Measurements from ENCODE around the gene PCGF2.
A peak's percentile ranks its signal among the peaks of the same experiment; 100 is the strongest.

PCGF2 gene

DNA sequence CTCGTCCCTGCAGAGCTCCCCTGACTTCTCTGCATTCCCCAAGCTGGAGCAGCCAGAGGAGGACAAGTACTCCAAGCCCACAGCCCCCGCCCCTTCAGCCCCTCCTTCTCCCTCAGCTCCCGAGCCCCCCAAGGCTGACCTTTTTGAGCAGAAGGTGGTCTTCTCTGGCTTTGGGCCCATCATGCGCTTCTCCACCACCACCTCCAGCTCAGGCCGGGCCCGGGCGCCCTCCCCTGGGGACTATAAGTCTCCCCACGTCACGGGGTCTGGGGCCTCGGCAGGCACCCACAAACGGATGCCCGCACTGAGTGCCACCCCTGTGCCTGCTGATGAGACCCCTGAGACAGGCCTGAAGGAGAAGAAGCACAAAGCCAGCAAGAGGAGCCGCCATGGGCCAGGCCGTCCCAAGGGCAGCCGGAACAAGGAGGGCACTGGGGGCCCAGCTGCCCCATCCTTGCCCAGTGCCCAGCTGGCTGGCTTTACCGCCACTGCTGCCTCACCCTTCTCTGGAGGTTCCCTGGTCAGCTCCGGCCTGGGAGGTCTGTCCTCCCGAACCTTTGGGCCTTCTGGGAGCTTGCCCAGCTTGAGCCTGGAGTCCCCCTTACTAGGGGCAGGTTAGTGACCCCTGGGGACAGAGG lies 31.6 kb downstream of the PCGF2 start:
- DNase-seq = no peak

DNA sequence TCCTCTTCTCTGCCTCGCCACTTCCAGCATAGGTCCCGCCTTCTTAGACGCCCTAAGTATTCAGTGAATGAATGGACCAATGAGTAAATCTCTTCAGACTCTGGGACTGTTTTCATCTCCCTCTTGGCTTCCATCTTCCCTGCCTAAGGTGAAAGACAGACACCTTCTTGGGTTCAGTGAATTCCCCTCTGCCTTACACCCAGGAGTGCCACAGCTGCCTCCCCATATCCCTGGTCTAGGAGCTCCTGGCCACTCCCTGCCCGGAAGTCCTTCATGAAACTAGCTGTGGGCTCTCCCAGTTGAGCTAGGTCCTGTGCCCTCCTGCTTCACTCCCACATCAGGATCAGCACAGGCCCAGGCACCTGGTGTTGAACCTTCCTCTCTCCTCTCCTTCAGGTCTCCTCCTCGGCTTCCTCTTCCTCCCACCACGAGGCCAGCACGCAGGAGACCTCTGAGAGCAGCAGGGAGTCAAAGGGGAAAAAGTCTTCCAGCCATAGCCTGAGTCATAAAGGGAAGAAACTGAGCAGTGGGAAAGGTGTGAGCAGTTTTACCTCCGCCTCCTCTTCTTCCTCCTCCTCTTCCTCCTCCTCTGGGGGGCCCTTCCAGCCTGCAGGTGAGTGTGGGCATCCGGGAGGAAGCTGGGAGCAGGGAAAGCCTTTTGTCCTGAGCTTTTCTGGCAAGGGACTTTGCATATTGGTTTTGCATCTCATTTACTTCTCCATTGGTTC lies 32.8 kb downstream of the PCGF2 start:
- DNase-seq = peak; percentile 34

DNA sequence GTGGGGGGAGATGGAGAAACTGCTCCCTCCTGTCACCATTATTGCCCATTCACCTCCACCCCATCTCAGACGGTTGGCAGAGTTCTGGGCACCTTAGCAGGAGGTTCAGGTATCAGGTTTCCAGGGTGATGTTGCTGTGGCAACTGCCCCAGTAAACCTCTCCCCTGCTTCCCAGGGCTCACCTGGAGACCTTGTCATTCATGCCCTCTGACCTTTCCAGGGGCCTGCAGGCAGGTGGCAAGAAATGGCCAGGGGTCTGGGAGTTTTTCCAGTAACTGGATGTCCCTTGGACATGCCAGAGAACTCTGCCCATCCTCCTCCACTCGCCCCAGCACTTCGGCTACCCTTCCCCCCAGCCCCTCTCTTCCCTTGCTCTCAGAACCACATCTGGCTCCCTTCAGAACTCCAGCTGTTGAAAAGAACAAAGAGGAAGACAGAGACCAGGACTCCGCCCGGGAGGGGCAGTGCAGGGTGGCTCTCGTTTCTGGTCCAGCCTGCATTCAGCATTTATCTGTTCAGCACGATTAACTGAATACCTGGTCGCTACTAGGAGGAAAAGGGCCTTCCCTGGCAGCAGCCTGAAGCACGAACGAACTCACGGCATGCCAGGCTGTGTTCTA lies 34.6 kb downstream of the PCGF2 start:
- DNase-seq = no peak

DNA sequence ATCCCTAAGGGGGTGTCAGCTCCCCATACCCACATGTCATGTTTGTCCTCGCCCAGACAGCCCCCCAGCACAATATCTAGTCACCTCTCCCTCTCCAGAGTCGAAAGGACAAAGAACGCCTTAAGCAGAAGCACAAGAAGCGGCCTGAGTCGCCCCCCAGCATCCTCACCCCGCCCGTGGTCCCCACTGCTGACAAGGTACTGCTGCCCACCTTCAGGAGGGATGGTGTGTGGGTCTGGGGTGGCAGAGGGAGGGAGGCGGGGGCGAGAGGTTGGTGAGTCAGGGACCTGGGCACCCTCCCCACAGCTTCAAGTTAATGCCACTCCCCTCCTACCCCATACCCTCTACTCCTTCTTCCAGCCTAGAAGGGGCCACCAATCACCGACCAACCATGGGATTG lies 35.5 kb downstream of the PCGF2 start:
- no peak for DNase-seq

DNA sequence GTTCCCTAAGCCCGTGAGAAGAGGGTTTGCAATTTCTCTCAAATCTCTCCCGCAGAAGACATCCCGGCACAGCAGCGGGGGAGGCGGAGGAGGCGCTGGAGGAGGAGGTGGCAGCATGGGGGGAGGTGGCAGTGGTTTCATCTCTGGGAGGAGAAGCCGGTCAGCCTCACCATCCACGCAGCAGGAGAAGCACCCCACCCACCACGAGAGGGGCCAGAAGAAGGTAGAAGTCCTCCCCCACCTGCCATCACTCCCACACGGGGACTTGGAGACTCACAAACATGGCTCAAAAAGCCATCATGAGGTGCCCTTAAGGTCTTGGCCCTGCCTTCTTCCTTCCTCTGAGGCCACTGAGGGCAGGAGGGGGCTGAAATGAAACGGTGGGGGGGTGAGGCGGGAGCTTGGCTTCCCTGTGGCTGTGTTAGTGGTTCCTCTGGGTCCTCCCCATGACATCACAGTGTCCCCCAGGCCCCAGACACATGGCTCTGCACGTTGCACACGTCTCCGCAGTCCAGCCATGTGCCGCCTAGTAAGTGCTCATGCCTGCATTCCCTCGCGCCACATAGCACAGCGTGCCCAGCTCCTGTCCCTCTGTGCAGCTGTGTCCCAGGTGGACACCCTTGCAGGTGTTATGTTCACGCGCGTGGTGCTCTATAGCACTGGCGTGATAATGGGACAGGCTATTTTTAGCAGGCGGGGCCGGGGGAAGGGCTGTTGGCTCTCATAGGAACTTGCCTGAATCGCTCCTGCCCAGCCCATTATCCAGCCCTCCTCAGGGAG lies 36.2 kb downstream of the PCGF2 start:
- DNase-seq = no peak

DNA sequence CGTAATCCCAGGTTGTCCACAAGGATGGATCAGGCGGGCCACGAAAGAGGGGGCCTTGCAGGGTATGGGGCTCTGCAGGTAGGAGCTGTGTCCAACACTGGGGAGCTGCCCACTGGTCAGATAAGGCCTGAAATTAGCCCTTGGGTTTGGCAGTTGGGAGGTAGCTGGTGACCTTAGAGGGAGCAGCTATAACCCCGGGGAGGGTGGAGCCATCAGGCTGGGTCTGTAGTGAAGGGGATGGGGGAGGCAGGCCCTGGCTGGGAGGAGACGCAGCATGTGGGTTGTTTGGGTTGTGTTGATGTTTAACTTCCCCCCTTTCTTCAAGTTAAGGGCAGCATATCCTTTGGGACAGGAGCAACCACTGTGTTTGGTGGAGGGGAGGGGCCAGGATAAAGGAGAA lies 37.2 kb downstream of the PCGF2 start:
- no peak for DNase-seq

DNA sequence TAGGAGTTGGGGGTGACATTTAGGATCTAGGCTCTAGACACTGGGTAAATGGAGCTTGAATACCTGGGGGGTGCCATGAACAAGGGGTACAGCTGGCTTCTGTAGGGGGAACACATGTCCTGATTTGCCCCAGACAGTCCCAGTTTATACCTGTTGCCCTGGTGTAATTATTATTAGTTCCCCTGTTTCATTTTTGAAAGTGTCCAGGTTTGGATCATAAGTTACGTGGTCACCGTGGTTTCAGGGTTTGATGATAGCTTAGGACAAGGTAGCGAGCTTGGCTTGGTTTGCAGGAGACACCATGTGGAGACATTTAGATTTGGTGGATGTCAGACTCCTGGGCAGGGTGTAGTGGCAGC lies 37.6 kb downstream of the PCGF2 start:
- no peak for DNase-seq

DNA sequence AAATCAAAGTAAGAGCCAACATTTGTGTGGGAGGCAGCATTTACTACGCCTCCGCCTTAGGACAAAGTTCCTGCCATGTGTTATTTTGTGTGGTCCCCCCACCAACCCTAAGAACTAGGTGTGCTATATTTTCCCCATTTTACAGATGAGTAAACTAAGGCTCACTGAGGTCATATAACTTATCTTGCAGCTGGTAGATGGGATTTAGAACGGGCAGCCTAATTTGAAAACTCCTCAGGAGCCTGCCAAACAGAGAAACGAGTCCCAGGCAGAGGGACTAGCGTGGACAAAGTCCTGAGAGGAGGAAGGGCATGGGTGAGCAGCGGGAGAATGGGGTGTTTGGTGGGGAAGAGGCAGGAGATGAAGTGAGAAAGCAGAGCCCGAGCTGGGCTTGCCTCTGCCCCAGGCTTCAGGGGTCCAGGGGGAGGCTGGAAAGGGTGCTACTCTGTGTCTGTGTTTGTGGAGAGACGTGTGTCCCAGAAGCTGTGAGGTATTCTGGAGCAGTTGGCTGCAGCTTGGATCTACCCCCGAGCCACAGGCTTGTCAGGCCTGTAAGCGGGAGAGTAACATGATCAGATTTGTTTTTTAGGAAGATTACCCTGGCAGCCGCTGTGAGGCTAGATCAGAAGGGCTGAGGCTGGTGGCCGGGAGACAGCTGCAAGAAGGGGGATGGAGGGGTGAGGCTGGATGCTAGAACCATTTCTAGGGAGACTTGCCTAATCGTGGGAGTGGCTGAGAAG lies 38.1 kb downstream of the PCGF2 start:
- no peak for DNase-seq

DNA sequence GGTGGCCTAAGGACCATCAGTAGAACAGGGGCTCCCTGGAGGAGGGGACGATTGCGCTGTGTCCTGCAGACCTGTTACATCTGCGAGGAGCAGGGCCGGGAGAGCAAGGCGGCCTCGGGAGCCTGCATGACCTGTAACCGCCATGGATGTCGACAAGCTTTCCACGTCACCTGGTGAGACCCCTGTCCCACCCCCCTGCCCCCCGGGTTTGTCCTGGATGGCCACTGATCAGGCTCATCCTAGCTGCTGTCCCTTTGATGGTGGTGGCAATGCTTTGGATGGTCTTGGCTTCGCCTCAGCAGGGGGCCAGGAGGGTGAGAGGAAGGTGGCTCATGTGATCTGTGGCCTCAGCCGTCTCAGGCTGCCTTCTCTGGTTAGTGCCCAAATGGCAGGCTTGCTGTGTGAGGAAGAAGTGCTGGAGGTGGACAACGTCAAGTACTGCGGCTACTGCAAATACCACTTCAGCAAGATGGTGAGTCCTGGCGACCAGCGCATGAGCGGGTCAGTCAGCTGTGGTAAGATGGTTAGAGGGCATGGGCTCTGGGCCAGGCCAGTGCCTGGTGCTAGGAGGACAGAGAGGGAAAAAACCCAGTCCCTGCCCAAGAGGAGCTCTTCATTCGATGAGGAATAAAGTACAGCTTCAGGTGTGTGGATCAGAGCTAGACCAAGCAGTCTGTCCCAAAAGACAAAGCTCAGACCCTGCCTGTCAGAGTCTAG lies 38.9 kb downstream of the PCGF2 start:
- DNase-seq = no peak

DNA sequence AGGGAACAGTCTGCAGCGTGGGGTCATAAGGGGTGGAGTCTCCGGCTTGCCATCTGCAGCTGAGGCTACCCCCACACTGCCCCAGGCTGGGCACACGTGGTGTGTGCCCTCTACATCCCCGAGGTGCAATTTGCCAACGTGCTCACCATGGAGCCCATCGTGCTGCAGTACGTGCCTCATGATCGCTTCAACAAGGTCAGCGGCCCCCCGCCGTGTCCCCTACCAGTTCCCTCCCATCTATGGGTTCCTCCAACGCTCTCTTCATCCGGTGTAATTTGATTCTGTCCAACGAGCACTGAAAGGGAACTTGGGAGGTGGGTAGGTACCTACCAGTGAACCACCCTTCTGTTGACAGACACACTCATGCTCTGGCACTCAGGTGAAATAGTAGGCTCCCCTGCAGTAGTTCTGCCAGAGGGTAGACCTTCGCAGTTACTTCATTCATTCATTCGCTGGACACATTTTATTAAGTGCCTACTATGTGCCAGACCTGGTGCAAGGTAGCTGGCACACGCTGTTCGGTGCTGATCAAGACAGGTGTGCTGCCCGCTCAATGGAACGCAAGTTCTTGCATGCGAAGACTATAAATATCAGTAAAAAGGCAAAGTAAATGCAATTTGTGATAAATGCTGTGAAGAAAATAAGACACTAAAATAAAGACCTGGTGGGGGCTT lies 40.3 kb downstream of the PCGF2 start:
- DNase-seq = no peak

DNA sequence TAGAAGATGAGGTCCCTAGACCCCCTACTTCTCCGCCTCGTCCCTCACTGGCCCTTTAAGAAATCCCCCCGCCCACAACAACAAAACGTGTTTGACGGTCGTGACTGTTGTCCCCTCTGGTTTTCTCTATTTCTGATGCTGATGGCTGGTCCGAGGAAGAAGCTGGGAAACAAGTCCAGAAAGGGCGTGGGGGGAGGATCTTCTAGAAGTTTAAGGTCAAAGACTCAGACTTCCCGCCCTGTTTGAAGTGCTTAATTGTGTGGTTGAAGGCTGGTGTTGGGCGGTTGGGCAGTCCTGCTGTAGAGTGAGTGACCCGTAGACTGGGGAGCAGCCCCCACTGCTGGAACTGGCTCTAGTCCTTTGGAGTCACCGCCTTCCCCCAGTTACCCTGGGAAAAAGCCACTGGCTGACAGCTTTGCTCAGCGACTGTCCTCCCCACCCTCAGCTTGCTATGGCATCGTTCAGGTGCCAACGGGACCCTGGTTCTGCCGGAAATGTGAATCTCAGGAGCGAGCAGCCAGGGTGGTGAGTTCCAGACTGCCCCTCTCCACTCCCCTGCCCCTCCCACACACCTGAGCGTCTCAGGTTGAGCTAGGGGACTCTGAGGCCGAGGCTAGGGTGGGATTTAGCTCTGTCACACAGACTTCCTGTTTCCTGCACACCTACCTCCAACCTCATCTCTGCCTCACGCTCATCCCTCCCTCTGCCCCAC lies 41.5 kb downstream of the PCGF2 start:
- peak; percentile 35 for DNase-seq

DNA sequence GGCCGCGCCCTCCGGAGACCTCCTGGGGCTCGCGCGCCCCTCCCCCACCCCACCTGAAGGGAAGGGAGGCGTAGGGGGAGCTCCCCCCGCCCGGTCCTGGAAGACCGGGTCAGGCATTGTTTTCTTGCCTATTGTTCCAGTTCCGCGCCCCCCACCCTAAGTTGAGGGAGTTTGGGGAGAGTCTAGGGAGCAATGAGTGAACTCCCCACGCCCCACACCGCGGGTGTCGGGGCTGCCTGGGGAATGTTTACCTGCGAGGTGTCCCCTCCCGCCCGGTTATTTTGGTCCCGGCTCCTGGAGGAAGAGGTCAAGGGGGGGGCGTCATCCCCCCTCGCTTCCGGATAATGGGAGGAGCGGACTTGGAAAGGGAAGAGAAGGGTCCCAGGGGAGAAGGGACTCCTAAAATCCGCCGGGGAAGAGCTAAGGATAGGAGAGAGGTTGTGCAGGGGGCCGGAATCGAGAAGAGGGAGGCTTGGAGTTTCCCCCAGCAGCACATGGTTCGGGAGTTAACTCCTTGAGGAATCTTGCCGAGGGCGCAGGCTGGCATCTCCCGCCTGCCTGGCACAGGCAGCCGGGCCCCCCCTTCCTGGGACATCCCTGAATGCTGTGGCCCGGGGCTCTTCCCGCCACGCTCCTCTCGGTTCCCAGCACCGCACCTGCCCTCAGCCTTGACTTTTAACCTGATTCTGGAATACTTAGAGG lies 42.2 kb downstream of the PCGF2 start:
- peak; percentile 39 for DNase-seq

DNA sequence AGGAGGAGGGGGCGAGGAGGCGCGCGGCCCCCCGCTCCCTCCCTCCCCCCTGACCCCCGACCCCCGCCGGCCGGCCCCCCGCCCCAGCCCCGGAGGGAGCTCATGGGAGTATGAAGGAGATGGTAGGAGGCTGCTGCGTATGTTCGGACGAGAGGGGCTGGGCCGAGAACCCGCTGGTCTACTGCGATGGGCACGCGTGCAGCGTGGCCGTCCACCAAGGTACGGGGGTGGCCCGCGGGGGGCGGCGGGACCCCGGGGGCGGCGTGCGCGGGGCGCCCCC lies 42.7 kb downstream of the PCGF2 start:
- DNase-seq = no peak

DNA sequence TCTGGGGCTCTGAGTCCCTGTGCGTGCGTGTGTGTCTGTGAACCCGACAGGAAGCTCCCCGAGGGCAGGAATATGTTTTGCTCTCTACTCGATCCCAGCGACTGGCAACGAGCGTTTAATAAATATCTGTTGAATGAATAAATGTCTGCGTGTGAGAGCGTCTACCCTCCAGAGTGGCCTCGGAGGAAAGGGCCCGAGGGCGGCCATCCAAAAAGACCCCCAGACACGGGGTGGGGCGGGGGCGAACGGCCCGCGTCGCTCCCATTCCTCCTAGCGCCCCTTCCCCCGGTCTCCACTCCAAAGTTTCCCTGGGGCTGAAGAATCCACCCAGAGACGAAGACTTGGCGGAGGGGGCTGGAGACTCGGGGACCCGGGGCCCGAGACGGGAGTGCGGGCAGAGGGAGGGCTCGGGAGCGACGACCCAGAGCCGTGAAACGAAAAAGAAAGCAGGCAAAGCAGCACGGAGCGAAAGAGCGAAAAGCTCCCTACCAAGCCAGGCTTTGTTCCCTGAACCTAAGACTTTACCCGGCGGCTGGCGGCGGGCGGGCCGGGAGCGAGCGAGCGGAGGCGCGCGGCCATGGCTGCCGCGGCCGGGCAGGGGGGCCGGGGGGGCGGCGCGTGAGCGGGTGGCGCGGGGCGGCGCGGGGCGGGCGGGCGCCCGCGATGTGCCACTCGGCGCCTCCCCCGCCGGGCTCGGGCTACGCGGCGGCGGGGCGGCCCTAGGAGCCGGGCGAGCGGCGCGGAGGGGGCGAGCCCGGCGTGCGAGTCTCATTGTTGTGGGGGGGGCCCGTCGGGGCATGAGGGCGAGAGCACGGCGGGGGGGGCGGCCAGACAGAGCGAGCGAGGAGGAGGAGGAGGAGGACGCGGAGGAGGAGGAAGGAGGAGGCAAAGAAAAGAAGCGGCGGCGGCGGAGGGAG lies 43.3 kb downstream of the PCGF2 start, which contains the start of gene MLLT6:
Gene MLLT6, plus strand, starts transcription at position 668 of the 917 bp plus-strand sequence. CDS start 360 bp downstream, outside the sequence.
- peak; percentile 74 for DNase-seq

DNA sequence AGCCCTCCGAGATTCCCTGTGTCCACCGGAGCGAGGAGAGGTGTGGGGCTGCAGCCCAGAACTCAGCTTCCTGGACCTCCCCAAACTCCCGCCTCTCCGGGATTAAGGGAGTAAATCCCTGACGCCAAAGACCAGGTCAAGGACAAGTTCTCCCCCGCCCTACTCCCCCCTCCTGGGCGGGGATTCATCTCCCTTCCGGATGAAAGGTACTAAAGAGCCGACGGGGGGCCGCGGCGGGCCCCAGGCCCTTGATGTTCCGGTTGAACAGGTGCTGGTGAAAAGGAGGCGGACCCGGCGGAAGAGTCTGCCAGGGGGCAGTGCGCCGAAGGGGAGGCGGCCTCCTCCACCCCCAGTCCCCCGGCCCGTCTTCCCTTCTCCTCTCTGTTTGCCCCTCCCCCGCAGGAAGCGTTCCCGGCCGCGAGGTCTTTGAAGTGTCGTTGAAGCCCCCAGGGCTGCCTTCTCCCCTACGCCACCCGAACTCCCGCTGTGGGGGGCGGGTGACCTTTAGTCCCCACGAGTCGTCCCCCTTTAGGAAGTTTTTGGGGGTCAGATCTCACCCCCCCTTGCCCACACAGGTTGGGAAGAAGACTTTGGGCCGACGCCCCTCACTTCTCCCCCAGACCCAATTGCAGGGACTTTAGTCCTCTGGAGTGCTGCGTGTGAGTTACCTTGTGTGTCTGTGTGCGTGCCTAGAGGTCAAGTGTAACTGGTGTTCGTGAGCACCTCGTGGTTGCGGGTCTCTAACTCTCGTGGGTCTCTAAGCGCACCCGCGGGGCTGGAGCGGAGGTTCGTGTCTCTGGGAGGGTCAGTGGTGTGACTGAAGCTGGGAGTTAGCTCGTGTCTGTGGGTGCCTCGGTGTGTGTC lies 44.2 kb downstream of the PCGF2 start:
- peak; percentile 94 for DNase-seq

DNA sequence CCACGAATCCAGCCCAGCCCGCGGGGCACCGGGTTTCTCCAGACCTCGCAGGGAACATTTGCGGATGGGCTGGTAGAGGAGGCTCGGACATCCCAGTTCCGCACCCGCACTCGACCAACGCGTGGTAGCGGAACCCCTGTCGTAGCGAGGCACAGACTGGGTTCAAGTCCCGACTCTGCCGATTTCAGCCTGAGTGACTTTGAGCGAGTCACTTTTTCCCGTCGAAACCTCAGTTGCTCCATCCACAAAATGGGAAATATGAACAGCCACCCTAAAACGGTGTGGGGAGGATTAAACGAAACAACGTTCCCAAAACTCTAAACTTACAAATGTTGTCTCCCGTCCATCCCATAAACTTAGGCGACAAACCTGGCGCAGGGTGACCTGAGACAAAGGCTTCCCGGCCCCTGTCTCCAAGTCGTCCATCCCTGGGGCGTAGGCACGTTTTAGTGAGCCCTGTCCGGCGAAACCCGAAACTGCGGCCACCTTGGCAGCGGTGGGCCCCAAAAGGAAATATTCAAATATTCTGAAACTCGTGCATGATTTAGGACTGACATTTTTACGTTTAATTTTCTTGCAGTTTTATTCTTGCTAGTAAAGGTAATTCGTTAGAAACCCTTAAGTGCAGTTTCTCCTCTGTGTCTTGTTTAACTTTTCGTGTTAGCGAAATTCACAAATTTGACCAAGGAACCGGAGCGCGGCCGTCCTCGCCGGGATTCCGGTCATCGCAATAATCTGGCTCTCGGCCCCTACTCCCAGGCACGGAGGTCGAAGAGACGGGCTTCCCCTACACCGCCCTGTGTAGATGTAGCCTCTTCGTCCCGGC lies 45.0 kb downstream of the PCGF2 start:
- peak; percentile 51 for DNase-seq

Data from activated CD4-positive, alpha-beta T cell treated with anti-CD3 and anti-CD28 coated beads, Interleukin-2, Interleukin-6, amounts not matched to agents 100 ng/mL and 50 ng/mL, durations not matched to agents 16 hours and 8 hours (primary cell).